Measurements from ENCODE around the gene ZSCAN1. TPM values are rescaled to one million over a fixed set of nuclear protein-coding genes. Genes with fewer than 3 reads are reported as not detected.

Gene ZSCAN1
- total and polyA plus RNA-seq, 2 of the 4 experiments (the other 2 are of a cell fraction) = not detected

GRCh38 chr19:58044391-58044790, 10.6 kb downstream of the ZSCAN1 start:
- H3K4me1 ChIP-seq (ENCODE audit: control insufficient read depth, insufficient read depth, low read length) = no peaks in the 10 kb centered on the region
- H3K9me3 ChIP-seq (ENCODE audit: control insufficient read depth, insufficient read depth, low read length) = peaks cover 72% of the 10 kb centered on the region
- ChIA-PET CTCF (no interaction called here), POLR2A (ENCODE audit: unreplicated experiment) (no interaction called here)
- H2BK15ac ChIP-seq (ENCODE audit: low read depth, low read length) = no peak overlapping the region
- H3K9me1 ChIP-seq (ENCODE audit: insufficient read depth, low read length) = no peaks in the 10 kb centered on the region
- no peak overlapping the region for H3K4ac ChIP-seq (ENCODE audit: low read depth, low read length)
- H4K20me1 ChIP-seq (ENCODE audit: insufficient read depth, low read length) = no peaks in the 10 kb centered on the region
- H4K8ac ChIP-seq (ENCODE audit: low read depth in 2 of 2, low read length in 2 of 2) = no peak overlapping the region
- ATAC-seq (ENCODE audit: low read depth) = no peak
- in situ Hi-C loops (cut with MboI; ENCODE audit: low sequenced_read_pairs) = no loop called here
- TF ChIP-seq, protein P1, sequence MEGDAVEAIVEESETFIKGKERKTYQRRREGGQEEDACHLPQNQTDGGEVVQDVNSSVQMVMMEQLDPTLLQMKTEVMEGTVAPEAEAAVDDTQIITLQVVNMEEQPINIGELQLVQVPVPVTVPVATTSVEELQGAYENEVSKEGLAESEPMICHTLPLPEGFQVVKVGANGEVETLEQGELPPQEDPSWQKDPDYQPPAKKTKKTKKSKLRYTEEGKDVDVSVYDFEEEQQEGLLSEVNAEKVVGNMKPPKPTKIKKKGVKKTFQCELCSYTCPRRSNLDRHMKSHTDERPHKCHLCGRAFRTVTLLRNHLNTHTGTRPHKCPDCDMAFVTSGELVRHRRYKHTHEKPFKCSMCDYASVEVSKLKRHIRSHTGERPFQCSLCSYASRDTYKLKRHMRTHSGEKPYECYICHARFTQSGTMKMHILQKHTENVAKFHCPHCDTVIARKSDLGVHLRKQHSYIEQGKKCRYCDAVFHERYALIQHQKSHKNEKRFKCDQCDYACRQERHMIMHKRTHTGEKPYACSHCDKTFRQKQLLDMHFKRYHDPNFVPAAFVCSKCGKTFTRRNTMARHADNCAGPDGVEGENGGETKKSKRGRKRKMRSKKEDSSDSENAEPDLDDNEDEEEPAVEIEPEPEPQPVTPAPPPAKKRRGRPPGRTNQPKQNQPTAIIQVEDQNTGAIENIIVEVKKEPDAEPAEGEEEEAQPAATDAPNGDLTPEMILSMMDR (conservative IDR thresholded peaks at IDR 0.05; ENCODE audit: low read depth, low read length) = no peak
- TF ChIP-seq BHLHE40 (IDR thresholded peaks at IDR 0.05; ENCODE audit: low read depth, low read length) (no peak), CHD1 (IDR thresholded peaks at IDR 0.05; ENCODE audit: low read depth, low read length) (no peak), NFE2L2 (IDR thresholded peaks at IDR 0.05; ENCODE audit: low read depth, low read length) (no peak), RFX5 (IDR thresholded peaks at IDR 0.05; ENCODE audit: low read depth, low read length) (no peak), USF2 (IDR thresholded peaks at IDR 0.05; ENCODE audit: low read depth, low read length) (no peak)
- WGBS, 2 experiments (ENCODE audit: extremely low coverage in 2 of 2, insufficient read length in 1 of 2) = 64% methylated on average over 32 of the region's 42 CpGs; no CpG with 5 or more reads in 1 of the 2 experiments
- H3K18ac ChIP-seq (ENCODE audit: low read depth, low read length) = no peak overlapping the region
- H3K36me3 ChIP-seq (ENCODE audit: control insufficient read depth, insufficient read depth, low read length) = no peaks in the 10 kb centered on the region
- intact Hi-C loops (cut with micrococcal nuclease) = no loop called here
- no peak overlapping the region for H2AFZ ChIP-seq (replicated peaks; ENCODE audit: low read length, poor library complexity)
- H3K23ac ChIP-seq (ENCODE audit: low read depth, low read length) = no peak overlapping the region
- H2AK5ac ChIP-seq (ENCODE audit: low read depth, low read length) = no peak overlapping the region
- no peak overlapping the region for H3K9ac ChIP-seq (ENCODE audit: low read depth, low read length)
- no peak for DNase-seq
- no peak overlapping the region for H2BK120ac ChIP-seq (ENCODE audit: low read depth, low read length)
- dilution Hi-C loops (cut with HindIII; ENCODE audit: low sequenced_read_pairs, unreplicated experiment) = no loop called here
- no peak overlapping the region for H4K91ac ChIP-seq (ENCODE audit: insufficient read depth, low read depth, low read length)
- BruUV-seq (replicated peaks) = no TSS peak
- H4K5ac ChIP-seq (ENCODE audit: low read depth, low read length) = no peak overlapping the region
- no peak overlapping the region for H3K27ac ChIP-seq (ENCODE audit: insufficient read depth, low read length)
- no peak overlapping the region for H3K4me2 ChIP-seq (ENCODE audit: low read depth, low read length)
- no peak overlapping the region for H3K14ac ChIP-seq (replicated peaks; ENCODE audit: low read depth, low read length)
- H3K27me3 ChIP-seq (ENCODE audit: control insufficient read depth, insufficient read depth, low read length) = no peaks in the 10 kb centered on the region
- no peak overlapping the region for H2BK20ac ChIP-seq (ENCODE audit: low read depth, low read length)
- no peak overlapping the region for H2BK5ac ChIP-seq (ENCODE audit: low read depth, low read length, poor library complexity, severe bottlenecking)
- no peak overlapping the region for H3K56ac ChIP-seq (ENCODE audit: extremely low read depth, insufficient read depth, low read length)
- H3K79me1 ChIP-seq (ENCODE audit: low read depth in 1 of 2, low read length in 2 of 2) = no peaks in the 10 kb centered on the region
- no peak overlapping the region for H2AK9ac ChIP-seq (replicated peaks; ENCODE audit: low read depth, low read length, poor library complexity)
- H3K4me3 ChIP-seq (ENCODE audit: insufficient read depth, low read depth, low read length) = no peak overlapping the region
